Astrocyte of the hippocampus (primary cell): Measurements from ENCODE around the gene GIT2.
A peak's percentile ranks its signal among the peaks of the same experiment; 100 is the strongest.
"Not testable (repeated sequence)": the region's sequence is repeated elsewhere in the genome, so short reads cannot be mapped to it uniquely, and the experiment has no call there.

ENCODE experiments used
- DNase-seq: peaks from one replicate; pipeline ENCODE4 v3.0.0; 2011; ENCODE audit warnings: low read depth, low spot score

GIT2 gene

GRCh38 chr12:109946505-109946904 is 49.7 kb downstream of the GIT2 start:
- DNase-seq, result peak; percentile 65

GRCh38 chr12:109944561-109945359 is 51.4 kb downstream of the GIT2 start:
- DNase-seq, result peak; percentile 53

- DNase-seq, result no peak
Measured at GRCh38 chr12:109943811-109944210, 52.4 kb downstream of the GIT2 start.

GRCh38 chr12:109940339-109940923 is 55.7 kb downstream of the GIT2 start:
- DNase-seq, result no peak

- DNase-seq, result no peak
Measured at GRCh38 chr12:109939504-109939903, 56.7 kb downstream of the GIT2 start.

- DNase-seq, result no peak
Measured at GRCh38 chr12:109938947-109939346, 57.2 kb downstream of the GIT2 start.

- no peak for DNase-seq
Measured at GRCh38 chr12:109937371-109937770, 58.8 kb downstream of the GIT2 start.

GRCh38 chr12:109934026-109934425 is 62.1 kb downstream of the GIT2 start:
- no peak for DNase-seq

GRCh38 chr12:109932878-109933503 is 63.2 kb downstream of the GIT2 start:
- DNase-seq, result no peak

- no peak for DNase-seq
Measured at GRCh38 chr12:109931143-109931542, 65.0 kb downstream of the GIT2 start.

- DNase-seq, result no peak
Measured at GRCh38 chr12:109930028-109930800, 66.0 kb downstream of the GIT2 start.

- DNase-seq, result not testable (repeated sequence)
Measured at GRCh38 chr12:109929326-109929725, 66.8 kb downstream of the GIT2 start.

GRCh38 chr12:109928058-109928656 is 68.0 kb downstream of the GIT2 start:
- no peak for DNase-seq

- peak; percentile 38 for DNase-seq
Measured at GRCh38 chr12:109927622-109928021, 68.5 kb downstream of the GIT2 start.

GRCh38 chr12:109926488-109927210 is 69.5 kb downstream of the GIT2 start:
- DNase-seq, result no peak

GRCh38 chr12:109926016-109926415 is 70.2 kb downstream of the GIT2 start:
- DNase-seq, result no peak

- no peak for DNase-seq
Measured at GRCh38 chr12:109925185-109925840, 70.9 kb downstream of the GIT2 start.

GRCh38 chr12:109923481-109924245 is 72.5 kb downstream of the GIT2 start:
- DNase-seq, result no peak

GRCh38 chr12:109923038-109923437 is 73.1 kb downstream of the GIT2 start:
- DNase-seq, result no peak

GRCh38 chr12:109921982-109922381 is 74.2 kb downstream of the GIT2 start:
- no peak for DNase-seq
